SU-DHL-6 (cell line): Measurements from ENCODE around the gene ABHD16A.

ENCODE experiments used
- CTCF ChIP-seq: fragments of 200-600 bp; sonication (generic); IDR thresholded peaks from one replicate; pipeline ENCODE4 v1.5.1; 2017; ENCODE audit warnings: antibody characterized with exemption, mild to moderate bottlenecking, low read length, moderate library complexity; ENCODE audit not compliant: insufficient read depth, poor library complexity, severe bottlenecking
- EZH2phosphoT487 ChIP-seq: fragments of 200-600 bp; sonication (generic), shearing (Covaris generic); conservative IDR thresholded peaks from 2 replicates; pipeline ENCODE4 v1.6.1; 2018; ENCODE audit warnings: mild to moderate bottlenecking, antibody characterized with exemption, low read length, moderate library complexity, mixed read lengths

- no peak for TF ChIP-seq CTCF
- no peak for TF ChIP-seq EZH2phosphoT487
These were observed 37.5 kb upstream of the ABHD16A start for GRCh38 chr6:31740397-31741223.
